ENCODE measurements around the gene LGALSL. TPM values are rescaled to one million over a fixed set of nuclear protein-coding genes. Genes with fewer than 3 reads are reported as not detected.
A peak's percentile ranks its signal among the peaks of the same experiment; 100 is the strongest.

Gene LGALSL
- total and polyA plus RNA-seq, 9 of the 15 experiments (the other 6 are each of a cell fraction or from before 2014, with no cell fraction given) = 0.04 to 0.29 (median 0.14) TPM; not detected in 3

DNA sequence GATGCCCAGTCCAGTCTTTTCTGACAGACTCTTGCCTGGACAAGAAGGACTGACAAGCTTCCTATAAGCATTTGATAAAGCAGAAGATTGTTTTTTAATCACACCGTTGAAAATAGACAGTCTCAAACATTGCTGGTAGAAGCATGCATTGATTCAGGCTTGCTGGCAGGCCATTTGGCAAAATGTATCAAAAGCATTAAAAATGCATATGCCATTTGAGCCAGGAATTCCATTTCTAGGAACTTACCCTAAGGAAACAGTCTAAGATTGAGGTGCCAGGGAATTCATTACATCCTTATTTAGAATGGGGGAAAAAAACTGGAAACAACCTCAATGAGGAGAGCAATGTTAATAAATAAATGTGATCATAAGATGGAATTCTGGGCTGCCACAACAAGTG, 20.7 kb downstream of the LGALSL start:
- Histone ChIP-seq H3K4me3 (no peak overlapping the region), H3K9me3 (replicated peaks; ENCODE audit: control insufficient read depth, insufficient read depth, low read depth, low read length) (no peaks in the 10 kb centered on the region), H3K4me1 (replicated peaks in 1 of 2; ENCODE audit: control insufficient read depth in 2 of 2, insufficient read depth in 2 of 2, low read length in 2 of 2) (peaks cover 0 to 4% of the 10 kb centered on the region in 2 experiments; a peak in 2 of 5 replicates), H4K20me1 (replicated peaks; ENCODE audit: control insufficient read depth, insufficient read depth, low read length) (no peaks in the 10 kb centered on the region), H3K27ac (ENCODE audit: extremely low read depth, low read depth, low read length) (no peak overlapping the region), H3K4me2 (ENCODE audit: insufficient read depth, low read length) (no peak overlapping the region), H3K9me1 (ENCODE audit: control insufficient read depth, insufficient read depth, low read length) (no peaks in the 10 kb centered on the region), H3K79me2 (ENCODE audit: control insufficient read depth, insufficient read depth, low read length) (no peaks in the 10 kb centered on the region), H3K27me3 (ENCODE audit: control insufficient read depth in 2 of 2, insufficient read depth in 2 of 2, low read length in 2 of 2) (peaks cover 26 to 31% of the 10 kb centered on the region in 2 experiments), H3K36me3 (ENCODE audit: control insufficient read depth, insufficient read depth, low read length) (no peaks in the 10 kb centered on the region), H3K9ac (ENCODE audit: insufficient read depth in 1 of 2, low read depth in 2 of 2, low read length in 2 of 2) (no peak overlapping the region), H2AFZ (ENCODE audit: low read depth, low read length) (no peak overlapping the region)
- CTCF ChIA-PET (ENCODE audit: low intra/inter-chr PET ratio) = no interaction called here
- TF ChIP-seq SMARCE1 (IDR thresholded peaks at IDR 0.05) = no peak
- TF ChIP-seq, protein P1, sequence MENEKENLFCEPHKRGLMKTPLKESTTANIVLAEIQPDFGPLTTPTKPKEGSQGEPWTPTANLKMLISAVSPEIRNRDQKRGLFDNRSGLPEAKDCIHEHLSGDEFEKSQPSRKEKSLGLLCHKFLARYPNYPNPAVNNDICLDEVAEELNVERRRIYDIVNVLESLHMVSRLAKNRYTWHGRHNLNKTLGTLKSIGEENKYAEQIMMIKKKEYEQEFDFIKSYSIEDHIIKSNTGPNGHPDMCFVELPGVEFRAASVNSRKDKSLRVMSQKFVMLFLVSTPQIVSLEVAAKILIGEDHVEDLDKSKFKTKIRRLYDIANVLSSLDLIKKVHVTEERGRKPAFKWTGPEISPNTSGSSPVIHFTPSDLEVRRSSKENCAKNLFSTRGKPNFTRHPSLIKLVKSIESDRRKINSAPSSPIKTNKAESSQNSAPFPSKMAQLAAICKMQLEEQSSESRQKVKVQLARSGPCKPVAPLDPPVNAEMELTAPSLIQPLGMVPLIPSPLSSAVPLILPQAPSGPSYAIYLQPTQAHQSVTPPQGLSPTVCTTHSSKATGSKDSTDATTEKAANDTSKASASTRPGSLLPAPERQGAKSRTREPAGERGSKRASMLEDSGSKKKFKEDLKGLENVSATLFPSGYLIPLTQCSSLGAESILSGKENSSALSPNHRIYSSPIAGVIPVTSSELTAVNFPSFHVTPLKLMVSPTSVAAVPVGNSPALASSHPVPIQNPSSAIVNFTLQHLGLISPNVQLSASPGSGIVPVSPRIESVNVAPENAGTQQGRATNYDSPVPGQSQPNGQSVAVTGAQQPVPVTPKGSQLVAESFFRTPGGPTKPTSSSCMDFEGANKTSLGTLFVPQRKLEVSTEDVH (IDR thresholded peaks at IDR 0.05; ENCODE audit: low read depth, partially characterized antibody) = no peak
- no peak for TF ChIP-seq ARID1B (IDR thresholded peaks at IDR 0.05)
- TF ChIP-seq PHF20 (IDR thresholded peaks at IDR 0.05; ENCODE audit: partially characterized antibody) = no peak
- TF ChIP-seq ATF7 (IDR thresholded peaks at IDR 0.05) = no peak
- no peak for TF ChIP-seq KDM1A (IDR thresholded peaks at IDR 0.05)
- no peak for TF ChIP-seq ZNF217 (CRISPR knock-in tag; IDR thresholded peaks at IDR 0.05)
- TF ChIP-seq, protein P2, sequence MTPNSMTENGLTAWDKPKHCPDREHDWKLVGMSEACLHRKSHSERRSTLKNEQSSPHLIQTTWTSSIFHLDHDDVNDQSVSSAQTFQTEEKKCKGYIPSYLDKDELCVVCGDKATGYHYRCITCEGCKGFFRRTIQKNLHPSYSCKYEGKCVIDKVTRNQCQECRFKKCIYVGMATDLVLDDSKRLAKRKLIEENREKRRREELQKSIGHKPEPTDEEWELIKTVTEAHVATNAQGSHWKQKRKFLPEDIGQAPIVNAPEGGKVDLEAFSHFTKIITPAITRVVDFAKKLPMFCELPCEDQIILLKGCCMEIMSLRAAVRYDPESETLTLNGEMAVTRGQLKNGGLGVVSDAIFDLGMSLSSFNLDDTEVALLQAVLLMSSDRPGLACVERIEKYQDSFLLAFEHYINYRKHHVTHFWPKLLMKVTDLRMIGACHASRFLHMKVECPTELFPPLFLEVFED (CRISPR knock-in tag; conservative IDR thresholded peaks at IDR 0.05) = no peak
- no peak for TF ChIP-seq ZKSCAN1 (IDR thresholded peaks at IDR 0.05; ENCODE audit: low read depth, low read length)
- no peak for TF ChIP-seq TAL1 (IDR thresholded peaks at IDR 0.05)
- TF ChIP-seq DMBX1 (CRISPR knock-in tag; IDR thresholded peaks at IDR 0.05; ENCODE audit: borderline replicate concordance) = no peak
- TF ChIP-seq, protein P3, sequence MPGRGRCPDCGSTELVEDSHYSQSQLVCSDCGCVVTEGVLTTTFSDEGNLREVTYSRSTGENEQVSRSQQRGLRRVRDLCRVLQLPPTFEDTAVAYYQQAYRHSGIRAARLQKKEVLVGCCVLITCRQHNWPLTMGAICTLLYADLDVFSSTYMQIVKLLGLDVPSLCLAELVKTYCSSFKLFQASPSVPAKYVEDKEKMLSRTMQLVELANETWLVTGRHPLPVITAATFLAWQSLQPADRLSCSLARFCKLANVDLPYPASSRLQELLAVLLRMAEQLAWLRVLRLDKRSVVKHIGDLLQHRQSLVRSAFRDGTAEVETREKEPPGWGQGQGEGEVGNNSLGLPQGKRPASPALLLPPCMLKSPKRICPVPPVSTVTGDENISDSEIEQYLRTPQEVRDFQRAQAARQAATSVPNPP (IDR thresholded peaks at IDR 0.05; ENCODE audit: borderline replicate concordance, insufficient read depth, insufficient read length) = no peak
- no peak for TF ChIP-seq ZNF668 (CRISPR knock-in tag; IDR thresholded peaks at IDR 0.05)
- 0% methylated on average over 1 of the region's 1 CpG for WGBS (ENCODE audit: insufficient coverage, low coverage, missing lambda C conversion rate)
- POLR2A ChIA-PET = interaction anchor here (0.9 kb wide), 1 partner anchor 19 kb away, joined by 3 read pairs; no protein-coding TSS in a partner anchor
- FAIRE-seq (peak; percentile 6), ATAC-seq (no peak), DNase-seq (ENCODE audit: extremely low read depth in 1 of 4, low spot score in 3 of 4) (no peak)
- in situ Hi-C loops (cut with MboI) = no loop called here
- intact Hi-C loops (cut with micrococcal nuclease) = no loop called here
- no TSS peak for BruUV-seq (replicated peaks)

All from K562 (cell line).